ENCODE data around the gene CELSR1.

CELSR1 gene

DNA sequence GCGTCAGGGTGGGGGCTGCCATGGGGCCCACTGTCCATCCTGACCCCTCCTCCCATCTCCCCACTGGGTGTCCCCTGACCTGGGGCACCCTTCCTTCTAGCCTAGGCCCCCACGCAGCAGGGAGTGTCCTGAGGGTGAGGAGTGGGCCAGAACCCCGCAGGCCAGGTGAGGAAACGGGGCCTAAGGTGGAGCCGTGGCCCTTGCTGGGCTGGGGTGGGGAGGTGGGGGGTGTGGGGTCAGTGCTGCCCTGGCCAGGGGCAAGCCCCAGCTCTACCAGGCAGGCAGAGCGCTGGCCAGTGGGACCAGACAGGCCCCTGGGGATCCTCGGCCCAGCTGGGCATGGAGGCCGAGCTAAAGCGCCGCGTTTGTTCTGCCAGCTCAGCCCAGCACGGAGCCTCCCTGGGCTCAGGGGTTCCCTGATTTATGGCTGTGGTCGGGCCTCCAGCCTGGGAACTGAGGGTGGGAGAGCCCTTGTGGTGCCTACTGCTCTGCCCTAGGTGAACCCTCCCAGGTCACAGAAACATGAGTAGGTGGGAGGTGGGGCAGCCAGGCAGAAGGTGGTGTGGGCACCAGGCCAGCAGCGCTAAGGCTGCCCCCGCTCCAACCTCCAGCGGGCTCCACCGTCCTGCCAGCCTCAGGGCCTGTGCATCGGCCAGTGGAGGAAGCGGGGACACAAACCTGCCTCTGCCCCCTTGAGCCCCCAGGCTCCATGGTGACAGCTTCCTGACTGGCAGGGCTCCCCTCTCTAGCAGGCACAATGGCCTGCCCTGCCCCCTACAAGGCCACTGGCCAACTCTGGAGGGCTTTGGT, 179.5 kb downstream of the CELSR1 start:
- no peak for DNase-seq

DNA sequence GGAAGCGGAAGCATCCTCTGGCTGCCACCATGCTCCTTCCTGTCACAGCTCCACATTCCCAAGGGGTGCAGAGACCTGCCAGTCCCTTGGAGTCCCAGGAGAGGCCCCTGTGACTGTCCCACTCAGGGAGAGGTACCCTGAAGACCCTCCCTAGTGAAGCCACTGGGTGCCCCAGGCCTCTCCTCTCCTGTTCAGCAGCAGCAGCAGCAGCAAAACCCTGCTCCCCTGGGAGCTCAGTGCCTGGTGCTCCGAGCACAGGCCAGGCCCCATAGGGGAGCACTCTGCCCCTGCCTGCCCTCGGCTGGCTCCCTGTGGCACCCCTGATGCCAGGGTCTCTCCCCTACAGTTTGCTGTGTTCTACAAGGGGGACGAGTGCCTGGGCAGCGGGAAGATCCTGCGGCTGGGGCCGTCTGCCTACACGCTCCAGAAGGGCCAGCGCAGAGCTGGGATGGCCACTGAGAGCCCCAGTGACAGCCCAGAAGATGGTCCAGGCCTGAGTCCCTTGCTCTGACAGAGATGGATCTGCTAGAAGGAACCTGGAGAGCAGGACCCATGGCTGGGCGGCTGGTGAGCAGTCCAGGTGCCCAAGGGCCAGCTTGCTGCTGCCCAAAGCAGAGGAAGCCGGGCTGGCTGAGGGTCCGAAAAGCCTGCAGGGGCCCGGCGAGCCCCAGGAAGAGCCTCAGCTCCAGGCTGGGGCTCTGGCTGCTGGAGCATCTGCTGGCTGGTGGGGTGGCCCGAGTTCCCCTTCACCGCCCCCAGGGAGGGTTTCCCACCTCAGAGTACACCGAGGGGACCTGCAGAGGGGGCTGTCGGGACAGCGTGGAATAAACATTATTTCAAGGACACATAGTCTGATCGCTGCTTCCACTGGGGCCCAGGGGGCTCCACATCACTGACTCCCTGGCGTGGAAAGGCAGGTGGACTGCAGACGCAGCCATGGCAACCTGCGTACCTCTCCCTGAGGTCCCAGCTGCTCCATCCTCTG, 180.6 kb downstream of the CELSR1 start:
- DNase-seq = no peak

DNA sequence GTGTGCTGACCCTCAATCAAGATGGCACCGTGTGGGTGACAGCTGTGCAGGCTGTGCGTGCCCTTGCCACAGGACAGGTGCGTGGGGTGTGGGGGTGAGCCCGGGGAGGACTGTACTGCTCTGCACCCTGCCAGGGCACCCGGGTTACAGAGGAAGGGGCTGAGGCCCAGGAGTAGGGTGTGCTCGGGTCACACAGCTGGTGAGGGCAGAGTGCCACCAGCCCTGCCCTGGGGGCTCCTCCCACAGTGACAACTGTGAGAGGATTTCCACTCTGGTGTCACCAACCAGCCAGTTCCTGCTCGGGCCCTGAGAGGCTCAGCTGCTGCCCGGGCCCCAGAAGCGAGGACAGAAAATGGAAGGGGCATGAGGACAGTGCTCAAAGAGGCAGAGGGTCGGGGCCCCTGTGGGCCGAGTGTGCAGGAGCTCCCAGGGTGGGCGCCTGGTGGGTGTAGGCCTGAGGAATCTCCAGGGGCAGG, 181.4 kb downstream of the CELSR1 start:
- no peak for DNase-seq

DNA sequence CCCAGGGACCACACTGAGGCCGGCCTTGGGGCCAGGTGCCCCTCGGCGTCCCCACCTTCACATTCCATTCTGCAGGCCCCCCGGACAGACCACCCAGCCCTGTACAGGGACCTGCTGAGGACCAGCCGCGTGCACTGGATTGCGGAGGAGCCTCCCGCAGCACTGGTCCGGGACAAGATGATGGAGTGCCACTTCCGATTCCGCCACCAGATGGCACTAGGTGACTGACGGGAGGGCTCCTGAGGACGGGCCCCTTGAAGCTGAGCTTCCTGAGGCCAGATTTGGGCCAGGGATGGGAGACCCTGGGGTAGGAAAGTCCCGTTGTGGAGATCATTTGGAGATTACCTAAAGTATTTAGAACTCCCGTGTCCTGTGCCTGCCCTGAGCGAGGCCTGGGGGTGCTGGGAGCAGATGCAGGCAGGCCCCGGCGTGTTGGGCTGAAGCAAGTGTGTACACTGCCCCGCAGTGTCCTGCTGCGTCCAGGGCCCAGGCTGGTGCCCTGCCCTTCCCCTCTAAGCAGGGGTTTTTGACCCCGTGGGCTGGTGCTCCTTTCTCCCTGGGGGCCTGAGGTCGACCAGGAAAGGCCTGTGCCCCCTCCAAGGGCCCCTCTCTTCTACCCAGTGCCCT, 181.9 kb downstream of the CELSR1 start:
- DNase-seq = no peak

DNA sequence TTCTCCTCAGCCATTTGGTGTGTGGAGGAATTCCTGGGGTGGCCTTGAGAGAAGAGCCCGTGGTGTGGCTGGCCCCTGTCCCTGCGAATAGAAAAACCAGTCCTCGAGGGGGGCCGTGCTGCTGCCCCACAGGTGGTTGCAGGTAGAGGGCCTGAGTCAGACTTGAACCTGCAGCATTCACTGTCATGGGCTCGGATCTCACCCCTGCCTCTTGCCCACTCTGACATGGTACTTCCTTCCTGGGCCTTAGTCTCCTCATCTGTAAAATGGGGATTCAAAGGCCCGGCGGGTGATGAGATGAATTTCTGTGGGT, 182.5 kb downstream of the CELSR1 start:
- DNase-seq = no peak

DNA sequence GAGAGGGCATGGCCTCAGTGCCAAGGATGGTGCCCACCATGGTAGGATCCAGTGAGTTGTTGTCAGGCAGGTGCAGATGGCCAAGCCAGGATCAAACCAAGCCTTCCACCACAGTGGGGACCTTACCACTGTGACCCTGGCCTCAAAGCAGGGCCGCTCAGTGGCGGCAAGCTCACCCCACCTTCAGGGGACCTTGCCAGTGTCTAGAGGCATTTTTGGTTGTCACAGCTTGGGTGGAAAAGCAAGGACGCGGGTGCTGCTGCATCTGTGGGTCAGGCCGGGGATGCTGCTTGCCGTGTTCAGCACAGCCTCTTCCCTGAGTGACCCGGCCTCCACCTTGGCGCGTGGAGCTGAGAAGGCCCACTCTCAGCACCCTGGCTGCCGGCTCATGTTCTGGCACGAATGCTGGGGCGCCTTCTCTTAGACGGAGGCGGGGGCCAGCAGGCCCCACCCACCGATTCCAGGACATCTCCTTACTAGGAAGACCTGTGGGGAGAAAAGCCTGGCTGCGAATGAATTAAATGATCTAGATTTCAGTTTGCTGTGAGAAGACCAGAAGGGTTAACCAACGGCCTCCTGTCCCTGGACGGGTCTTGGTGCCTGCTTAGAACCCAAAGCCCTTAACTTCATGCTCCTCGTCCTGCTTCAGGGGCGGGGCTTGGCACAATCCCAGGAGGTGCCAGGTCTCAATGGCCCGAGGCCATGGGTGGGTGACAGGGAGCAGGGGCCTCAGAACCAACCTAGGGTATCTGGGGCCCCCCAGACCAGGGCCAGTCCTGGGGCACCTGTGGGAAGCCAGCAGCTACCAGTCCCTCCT, 183.0 kb downstream of the CELSR1 start:
- no peak for DNase-seq

DNA sequence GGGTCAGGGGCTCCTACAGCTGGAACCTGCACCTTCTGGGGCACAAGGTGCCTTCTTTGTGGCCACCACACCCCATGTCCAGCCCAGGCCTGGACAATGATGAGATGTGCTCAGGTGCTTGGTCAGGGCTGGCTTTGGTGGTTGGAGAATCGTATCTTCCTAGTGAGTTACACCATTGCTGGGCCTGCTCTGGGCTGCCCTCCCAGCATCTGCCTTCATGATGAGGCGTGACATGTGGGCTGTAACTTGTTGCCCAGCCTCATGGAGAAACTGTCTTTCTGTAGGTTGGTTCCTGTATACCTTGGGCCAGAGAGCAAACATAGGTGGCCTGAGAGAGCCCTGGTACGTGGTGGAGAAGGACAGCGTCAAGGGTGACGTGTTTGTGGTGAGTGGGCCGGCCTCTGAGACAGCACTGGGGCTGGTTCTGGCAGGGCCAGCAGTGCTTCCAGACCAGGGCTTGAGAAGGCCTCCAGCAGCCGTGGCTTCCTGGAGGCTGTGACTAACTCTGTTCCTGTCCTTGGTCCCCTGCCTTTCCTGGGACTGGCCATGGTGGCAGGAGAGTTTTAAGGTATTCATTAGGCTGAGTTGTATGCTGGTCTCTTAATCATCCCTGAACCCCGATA, 183.8 kb downstream of the CELSR1 start:
- no peak for DNase-seq

DNA sequence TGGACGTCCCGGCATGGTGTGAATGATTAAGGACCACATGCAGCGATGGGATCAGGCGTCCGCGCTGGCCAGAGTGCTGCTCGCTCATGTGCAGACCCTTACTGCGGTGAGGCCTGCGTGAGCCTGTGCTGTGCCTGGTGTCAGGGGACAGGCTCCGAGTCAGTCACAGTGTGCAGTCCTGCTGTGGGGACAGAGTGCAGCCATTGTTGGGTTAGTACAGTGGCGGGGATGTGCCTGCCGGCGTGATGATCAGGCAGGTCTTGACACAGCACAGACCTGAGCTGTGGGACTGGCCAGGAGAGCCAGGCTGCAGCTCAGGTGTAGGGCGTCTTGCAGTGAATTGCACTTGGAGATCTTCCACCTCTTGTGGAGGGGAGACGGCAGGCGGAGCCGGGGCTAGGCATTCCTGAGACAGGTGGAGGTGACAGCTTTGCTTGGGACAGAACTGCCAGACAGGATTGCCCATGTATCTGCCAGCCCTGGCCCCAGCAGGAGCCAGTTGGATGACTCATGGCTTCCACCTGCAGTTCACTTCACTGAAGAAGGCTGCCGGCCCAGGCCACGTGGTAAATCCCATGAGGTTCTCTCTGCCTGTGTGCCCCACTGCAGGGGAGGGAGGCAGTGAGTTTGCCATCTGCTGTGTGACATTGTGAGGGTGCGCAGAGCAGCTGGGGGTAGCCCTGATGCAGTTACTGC, 184.6 kb downstream of the CELSR1 start:
- DNase-seq = peak; percentile 12

DNA sequence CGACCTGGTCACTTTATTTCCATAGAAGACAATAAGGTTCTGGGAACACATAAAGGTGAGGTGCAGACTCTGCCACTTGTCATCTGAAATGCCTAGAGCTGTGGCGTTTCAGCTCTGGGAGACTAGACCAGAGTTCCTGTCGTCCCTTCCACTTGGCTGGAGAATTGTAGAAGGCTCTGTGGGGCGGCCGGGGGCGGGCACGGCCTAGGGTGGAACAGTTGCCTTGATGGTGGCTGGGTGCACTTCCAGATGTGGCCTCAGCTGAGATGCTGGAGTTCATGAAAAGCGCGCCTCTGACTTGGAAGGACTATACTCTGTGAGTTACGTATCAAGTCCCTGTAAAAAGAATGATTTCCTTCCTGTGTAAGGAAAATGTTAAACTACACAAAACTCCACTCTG, 185.1 kb downstream of the CELSR1 start:
- DNase-seq = no peak

DNA sequence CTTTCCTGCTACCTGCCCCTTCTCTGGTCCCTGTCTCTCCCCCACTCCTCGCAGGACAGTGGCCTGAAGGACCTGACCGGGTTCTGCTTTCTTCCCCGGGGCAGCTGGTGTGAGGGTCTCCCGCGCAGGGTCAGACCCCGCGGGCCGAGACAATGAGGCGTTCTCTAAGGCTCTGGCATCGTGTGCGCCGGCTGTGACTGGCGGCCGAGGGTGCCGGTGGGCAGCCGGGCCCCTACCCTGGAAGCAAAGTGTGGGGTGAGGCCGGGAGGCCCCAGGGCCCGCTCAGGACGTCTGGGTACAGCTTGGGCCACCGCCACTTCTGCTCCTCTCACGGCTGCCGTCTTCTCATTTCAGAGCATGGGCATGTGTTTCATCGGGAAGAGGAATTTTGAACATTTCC, 185.7 kb downstream of the CELSR1 start:
- DNase-seq = no peak

DNA sequence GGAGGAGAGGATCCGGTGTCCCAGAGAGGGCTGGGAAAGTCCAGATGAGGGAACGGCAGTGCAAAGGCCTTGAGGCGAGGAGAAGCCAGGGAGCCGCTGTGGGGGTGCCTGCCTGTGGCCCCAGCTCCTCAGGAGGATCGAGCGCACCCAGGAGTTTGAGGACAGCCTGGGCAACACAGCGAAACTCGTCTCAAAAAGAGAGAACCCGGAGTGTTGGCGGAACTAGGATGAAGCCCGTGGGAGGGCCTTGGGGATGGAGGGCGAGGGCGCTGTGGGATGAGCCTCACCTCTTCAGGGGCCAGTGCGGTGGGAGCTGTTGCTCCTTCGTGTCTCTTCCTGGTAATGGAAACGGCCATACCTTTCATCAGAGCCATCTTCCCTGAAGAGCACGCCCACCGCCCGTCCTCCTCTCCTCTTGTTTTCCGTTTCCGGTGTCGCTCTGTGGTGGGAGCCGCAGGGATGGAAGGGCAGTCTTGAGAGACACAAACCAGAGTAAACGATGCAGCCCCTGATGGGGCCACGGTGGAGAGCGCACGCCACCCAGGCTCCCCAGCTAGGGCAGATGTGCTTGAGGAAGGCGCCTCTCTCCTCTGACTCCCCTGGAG, 186.2 kb downstream of the CELSR1 start:
- DNase-seq = no peak

DNA sequence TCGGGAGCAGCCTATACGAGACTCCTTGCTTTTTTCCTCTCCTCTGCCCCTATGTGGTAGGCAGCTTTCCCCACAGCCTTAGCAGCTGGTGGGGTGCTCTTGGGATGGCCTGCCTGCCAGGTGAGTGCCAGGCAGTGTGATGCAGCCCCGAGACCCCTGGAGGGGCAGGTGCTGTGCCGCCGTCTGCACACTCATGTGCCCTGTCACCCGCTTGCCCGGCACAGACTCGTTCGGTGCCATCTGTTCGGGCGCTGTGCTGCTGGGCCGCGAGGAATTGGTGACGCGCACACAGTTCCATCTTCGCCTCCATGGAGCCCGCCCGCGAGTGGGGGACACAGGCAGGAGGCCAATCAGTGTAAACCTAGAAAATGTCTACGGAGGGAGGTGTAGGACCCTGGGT, 186.8 kb downstream of the CELSR1 start:
- no peak for DNase-seq

DNA sequence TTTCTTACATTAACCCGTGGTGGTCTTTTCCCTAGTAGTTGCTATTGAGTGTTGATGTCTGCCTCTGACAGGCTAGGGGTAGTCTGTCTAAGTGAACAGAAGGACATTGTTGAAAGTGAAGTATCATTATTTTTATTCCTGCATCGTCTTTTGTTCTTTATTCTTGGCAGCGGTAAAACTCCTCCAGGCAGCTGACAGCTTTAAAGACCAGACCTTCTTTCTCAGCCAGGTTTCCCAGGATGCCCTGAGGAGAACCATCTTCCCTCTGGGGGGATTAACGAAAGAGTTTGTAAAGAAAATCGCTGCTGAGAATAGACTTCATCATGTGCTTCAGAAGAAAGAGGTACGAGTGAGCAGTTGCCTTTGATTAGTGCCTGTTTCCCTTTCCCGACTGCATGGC, 187.3 kb downstream of the CELSR1 start:
- no peak for DNase-seq

DNA sequence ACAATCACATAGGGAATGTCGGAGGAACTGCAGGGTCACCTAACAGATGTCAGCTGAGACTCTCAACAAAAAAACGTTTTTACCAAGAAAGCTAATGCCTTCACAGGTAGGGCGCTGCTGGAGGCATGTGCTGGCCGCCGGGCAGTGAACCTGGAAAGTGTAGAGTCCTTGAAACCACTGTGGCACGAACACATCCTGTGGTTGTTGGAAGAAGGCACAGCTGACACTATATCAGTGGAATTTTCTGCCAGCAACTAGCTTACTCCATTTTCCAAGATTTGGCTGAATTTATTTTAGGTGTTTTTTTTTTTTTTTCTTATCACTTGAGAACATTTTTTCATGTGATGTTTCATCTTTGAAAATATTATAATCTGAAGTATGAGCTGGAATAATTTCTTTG, 187.7 kb downstream of the CELSR1 start:
- DNase-seq = no peak

DNA sequence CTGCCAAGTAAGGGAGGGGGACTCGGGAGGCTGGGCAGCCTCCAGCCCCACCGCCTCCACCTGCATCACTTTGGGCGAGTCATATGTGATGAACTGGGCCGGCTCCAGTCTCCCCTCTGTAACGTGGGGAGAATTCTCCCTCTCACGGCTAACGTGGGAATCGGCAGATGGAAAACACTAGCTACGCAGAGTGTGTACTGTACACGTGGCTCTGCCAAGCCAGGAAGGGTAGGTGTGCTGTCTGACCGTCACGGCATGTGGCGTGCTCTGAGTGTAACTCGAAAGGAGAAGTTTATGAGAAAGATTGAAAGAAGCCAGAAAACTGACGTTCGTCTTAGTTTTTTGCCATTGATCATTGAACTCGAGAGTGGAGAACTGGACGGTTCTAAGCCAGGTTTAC, 188.2 kb downstream of the CELSR1 start:
- no peak for DNase-seq

DNA sequence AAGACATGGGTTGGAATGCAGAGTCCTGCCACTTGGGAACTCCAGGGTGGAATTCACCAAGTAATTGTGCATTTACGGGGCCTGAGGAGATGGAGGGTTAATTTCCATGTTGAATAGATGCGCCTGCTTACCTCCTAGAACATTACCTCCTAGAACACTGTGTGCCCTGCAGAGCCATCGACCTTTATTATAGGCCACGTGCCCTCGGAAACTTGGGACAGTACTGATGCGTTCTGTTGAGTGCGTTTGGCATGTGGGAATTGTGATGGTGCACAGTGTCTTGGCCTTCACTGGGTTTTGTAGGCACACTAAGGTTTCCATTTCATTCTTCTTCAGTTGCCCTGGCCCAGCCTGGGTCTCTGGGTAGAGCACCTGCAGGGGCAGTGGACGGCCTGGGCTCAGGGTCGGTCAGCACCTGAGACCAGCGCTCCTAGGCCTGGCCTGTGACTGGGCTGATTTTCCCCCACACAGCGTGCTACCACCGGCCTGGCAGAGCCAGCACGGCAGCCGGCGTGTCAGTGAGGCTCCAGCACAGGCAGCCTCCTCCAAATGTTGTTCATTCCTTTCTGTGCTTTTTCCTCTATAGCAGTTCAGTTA, 189.2 kb downstream of the CELSR1 start:
- no peak for DNase-seq

DNA sequence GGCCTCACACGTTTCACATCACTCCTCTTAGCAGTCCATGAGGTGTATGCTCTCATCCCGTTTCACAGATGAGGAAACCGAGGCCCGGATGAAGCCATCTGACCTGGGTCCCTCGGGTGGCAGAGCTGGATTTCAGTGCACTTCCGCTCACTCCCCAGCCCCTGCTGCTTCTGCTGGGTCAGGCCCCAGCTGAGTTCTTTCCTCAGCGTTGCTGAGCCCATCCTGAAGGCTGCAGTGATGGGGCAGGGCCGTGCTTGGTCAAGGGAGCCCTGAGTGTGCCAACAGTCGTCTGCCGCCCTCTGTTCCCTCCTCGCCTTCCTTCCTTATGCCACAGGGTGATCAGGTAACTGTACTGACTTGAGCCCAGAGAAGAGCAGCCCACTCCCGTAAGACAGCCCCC, 189.8 kb downstream of the CELSR1 start:
- no peak for DNase-seq

DNA sequence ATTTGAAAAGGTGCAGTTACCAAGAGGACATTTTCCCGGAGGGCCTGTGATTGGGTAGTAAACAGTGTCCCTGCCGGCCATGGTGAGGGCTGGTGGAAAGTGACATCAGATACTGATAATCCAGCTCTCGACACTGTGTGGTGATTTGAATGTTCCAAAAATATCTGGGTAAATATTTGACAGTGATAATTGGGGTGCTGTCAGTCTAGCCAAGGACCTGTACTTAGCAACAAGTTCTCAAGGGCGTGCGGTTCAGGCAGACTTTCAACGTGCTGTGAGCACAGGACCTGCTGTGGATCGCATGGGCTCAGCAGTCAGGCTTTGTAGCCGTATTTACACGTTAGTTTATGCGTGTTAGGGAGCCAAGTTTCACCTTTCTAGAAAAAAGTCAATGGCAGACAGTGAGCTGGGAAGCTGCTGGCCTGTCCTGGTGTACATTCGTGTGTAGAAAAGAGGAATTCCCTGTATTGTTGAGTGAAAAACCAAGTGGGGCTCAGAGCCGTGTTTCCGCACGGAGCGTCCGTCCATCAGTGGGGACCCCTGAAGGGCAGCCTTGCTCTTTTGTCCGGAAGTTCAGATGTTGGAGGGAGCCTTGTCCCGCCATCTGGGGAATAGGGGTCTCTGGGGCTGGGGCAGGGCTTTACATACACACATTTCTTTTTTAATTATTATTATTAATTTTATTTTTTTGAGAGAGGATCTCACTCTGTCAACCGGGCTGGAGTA, 190.6 kb downstream of the CELSR1 start:
- DNase-seq = no peak

DNA sequence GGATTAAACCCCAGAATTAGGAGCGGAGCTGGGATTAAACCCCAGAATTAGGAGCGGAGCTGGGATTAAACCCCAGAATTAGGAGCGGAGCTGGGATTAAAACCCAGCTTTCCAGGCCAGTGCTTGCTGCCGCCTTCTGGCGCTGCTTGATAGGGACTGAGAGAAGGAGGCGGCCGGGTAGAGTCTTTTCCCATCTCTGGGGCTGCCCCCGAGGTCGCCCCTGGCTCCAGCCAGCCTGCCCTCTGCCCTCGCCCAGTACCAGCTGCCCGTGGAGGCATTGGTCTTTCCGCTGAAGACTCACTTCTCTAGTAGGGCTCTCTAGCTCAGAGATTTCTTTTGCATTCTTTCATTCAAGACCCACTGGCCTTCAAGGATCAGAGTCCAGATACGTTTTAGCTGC, 196.7 kb downstream of the CELSR1 start:
- DNase-seq = no peak

DNA sequence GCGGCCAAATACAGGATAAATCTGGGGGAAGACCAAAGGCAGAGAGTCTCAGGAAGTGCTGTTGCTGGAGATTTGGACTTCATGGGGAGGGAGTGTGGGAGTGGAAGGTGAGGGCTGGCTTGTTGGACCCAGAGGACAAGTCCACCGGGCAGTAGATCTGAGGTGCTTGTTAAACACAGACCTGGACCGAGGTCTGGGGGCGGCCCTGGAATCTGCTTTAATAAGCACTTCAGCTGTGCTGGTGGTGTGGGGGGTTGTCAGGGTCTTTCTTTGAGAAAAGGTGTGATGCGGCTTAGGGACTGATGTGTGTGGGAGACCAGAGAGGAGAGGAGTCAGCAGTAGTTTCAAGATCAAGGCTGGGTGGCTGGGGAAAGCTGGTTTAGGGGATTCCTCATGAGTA, 197.5 kb downstream of the CELSR1 start:
- DNase-seq = no peak

Data from DMS153 (cell line).